ENCODE measurements around the gene INSL3.
"Not testable (repeated sequence)": the region's sequence is repeated elsewhere in the genome, so short reads cannot be mapped to it uniquely, and the experiment has no call there.

The INSL3 gene

DNA sequence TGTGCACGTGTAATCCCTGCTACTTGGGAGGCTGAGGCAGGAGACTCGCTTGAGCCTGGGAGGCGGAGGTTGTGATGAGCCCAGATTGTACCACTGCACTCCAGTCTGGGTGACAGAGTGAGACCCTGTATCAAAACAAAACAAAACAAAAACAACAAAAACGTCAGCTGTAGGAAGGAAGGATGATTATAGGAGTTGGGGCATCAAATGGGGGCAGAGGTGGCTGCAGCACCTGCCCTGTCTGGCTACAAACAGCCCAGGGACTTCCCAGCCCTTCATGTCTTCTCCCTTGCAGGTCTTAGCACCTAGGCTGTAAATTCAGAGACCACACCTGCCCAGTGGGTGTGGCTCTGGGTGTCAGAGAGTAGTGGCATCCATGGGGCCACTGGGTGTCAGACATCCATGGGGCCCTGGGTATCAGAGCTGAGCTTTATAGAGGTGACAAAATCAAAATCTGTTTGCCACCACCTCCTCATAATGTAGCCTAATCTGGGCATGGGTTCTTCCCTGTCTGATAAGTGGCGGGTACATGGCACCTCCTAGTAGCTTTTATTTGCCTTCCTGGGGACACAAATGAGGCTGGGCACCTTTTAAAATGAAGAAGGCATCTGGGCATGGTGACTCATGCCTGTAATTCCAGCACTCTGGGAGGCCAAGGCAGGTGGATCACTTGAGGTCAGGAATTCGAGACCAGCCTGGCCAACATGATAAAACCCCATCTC is 31.1 kb downstream of the INSL3 start:
- intact Hi-C loops (cut with DNase I) = no loop called here

GRCh38 chr19:17788632-17789031 is 32.7 kb downstream of the INSL3 start:
- intact Hi-C loops (cut with DNase I) = no loop called here

More for the DNA sequence above, 31.1 kb downstream of the INSL3 start:
- no peak for DNase-seq

DNA sequence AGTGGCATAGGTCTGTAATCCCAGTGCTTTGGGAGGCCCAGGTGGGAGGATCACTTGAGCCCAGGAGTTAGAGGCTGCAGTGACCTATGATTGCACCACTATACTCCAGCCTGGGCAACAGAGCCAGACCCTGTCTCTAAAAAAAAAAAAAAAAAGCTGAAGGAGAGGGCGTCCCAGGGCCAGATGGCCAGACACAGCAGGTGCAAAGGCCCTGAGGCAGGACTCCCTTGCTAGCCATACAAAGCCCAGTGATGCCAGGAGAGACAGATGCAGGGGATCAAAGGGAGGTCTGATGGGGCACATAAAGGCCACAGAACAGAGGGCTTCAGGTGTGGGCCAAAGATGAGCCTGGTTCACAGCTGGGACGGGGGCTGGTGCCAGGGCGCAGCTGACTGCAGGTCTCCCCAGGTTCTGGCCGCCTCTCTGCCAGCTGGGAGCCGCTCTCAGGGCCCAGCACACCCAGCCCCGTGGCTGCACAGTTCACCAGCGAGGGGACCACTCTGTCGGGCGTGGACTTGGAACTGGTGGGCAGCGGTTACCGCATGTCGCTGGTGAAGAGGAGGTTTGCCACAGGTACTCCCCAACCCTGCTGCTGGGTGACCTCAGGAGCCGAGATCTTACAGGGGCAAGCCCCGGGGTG is 33.9 kb downstream of the INSL3 start:
- intact Hi-C loops (cut with DNase I) = no loop called here
- no peak for DNase-seq

More at GRCh38 chr19:17788632-17789031, 32.7 kb downstream of the INSL3 start:
- DNase-seq = no peak

- peak in 8 of 10 donors; percentile 34 to 94 (median 75) for DNase-seq
- intact Hi-C loops (cut with DNase I) = loop anchor here (5.0 kb wide), 1 partner anchor 82 kb away; no protein-coding TSS in a partner anchor
These were observed 36.9 kb downstream of the INSL3 start for GRCh38 chr19:17784201-17785008.

GRCh38 chr19:17783721-17784120 is 37.6 kb downstream of the INSL3 start:
- DNase-seq = not testable (repeated sequence)
- intact Hi-C loops (cut with DNase I) = loop anchor here (5.0 kb wide), 1 partner anchor 81 kb away; no protein-coding TSS in a partner anchor

- no peak for DNase-seq
- intact Hi-C loops (cut with DNase I) = loop anchor here (5.0 kb wide), 1 partner anchor 78 kb away; no protein-coding TSS in a partner anchor
These were observed 40.5 kb downstream of the INSL3 start for GRCh38 chr19:17780781-17781180.

GRCh38 chr19:17778968-17779929 is 42.1 kb downstream of the INSL3 start:
- DNase-seq = peak in 5 of 10 donors; percentile 28 to 92 (median 44)
- intact Hi-C loops (cut with DNase I) = loop anchor here (5.0 kb wide), 1 partner anchor 167 kb away; no protein-coding TSS in a partner anchor

DNA sequence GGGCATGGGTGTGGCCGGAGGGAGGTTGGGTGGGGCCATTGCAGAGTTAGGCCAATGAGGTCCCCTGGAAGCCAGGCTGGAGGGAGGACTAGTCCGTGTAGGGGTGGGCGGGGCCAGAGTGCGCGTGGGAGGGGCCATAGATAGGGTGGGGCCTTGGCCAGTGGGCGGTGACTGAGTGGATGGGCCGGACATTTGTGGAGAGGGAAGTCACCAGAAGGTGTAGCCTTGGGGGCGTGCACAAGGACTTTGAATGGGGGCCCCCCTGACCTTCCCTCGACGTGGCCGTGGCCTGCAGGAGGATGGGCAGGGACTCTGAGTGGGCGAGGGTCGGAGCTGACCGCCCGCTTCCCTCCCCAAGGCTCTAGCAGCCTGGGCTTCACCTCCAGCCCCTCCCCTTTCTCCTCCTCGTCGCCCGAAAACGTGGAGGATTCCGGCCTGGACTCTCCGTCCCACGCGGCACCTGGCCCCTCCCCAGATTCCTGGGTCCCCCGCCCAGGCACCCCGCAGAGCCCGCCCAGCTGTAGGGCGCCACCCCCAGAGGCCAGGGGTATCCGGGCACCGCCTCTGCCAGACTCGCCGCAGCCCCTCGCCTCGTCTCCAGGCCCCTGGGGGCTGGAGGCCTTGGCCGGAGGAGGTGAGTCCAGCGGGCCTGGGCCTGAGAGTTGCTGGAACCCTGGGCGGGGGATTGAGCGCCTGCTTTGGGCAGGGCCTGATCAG is 42.9 kb downstream of the INSL3 start:
- DNase-seq = peak in 4 of 10 donors; percentile 28 to 91 (median 81)
- intact Hi-C loops (cut with DNase I) = loop anchor here (5.0 kb wide), 1 partner anchor 166 kb away; no protein-coding TSS in a partner anchor

DNA sequence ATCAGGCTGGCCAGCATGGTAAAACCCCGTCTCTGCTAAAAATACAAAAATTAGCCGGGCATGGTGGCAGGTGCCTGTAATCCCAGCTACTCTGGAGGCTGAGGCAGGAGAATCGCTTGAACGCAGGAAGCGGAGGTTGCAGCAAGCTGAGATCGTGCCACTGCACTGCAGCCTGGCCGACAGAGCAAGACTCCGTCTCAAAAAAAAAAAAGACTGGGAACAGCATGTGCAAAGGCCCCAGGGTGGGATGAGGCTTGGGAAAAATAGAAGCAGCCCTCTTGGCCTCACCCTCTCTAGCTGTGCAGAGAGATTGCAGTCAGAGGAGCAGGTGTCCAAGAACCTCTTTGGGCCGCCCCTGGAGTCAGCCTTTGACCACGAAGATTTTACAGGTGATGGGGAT is 43.5 kb downstream of the INSL3 start:
- intact Hi-C loops (cut with DNase I) = loop anchor here (5.0 kb wide), 1 partner anchor 166 kb away; no protein-coding TSS in a partner anchor
- DNase-seq = not testable (repeated sequence)

- DNase-seq = no peak
These were observed 45.1 kb downstream of the INSL3 start for GRCh38 chr19:17775991-17776803.

GRCh38 chr19:17775245-17775927 is 45.9 kb downstream of the INSL3 start:
- intact Hi-C loops (cut with DNase I) = loop anchor here (5.0 kb wide), 1 partner anchor 163 kb away; no protein-coding TSS in a partner anchor

More at GRCh38 chr19:17775991-17776803, 45.1 kb downstream of the INSL3 start:
- intact Hi-C loops (cut with DNase I) = loop anchor here (5.0 kb wide), 1 partner anchor 164 kb away; no protein-coding TSS in a partner anchor

GRCh38 chr19:17772172-17772571 is 49.1 kb downstream of the INSL3 start:
- intact Hi-C loops (cut with DNase I) = no loop called here
- DNase-seq = no peak

More at GRCh38 chr19:17775245-17775927, 45.9 kb downstream of the INSL3 start:
- DNase-seq = peak in 1 of 10 donors; percentile 49

DNA sequence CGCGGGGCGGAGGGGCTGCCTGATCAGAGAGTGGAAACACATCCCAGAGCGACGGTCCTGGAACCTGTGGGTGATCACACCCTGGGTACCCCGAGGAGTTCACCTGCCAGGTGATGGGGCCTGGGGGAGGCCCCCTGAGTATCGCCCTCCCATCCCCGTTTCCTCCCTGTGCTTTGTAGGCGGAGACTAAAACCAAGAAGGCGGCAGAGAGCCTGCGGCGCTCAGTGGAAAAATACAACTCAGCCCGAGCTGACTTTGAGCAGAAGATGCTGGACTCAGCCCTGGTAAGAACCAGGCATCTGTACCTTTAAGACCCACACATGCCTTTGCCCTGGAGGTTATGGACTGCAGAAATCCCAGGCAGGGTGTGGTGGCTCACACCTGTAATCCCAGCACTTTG is 50.7 kb downstream of the INSL3 start:
- DNase-seq = peak in 2 of 10 donors; percentile 80 to 84
- intact Hi-C loops (cut with DNase I) = no loop called here

DNA sequence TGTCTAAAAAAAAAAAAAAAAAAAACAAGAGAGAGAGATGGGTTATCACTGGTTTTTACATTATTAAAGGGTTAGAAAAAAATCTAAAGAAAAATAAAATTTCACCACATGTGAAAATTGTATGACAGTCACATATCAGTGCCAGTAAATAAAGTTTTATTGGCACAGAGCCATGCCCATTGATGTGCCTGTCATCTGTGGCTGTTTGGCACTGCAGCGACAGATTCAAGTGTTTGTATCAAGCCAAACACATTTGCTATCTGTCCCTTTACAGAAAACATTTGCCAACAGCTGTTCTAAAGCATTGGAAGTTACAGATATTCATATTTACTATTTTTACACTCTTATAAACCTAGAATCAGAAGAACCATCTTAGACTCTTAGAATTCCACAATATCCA is 53.8 kb downstream of the INSL3 start:
- DNase-seq = no peak
- intact Hi-C loops (cut with DNase I) = no loop called here

- peak in 9 of 10 donors; percentile 50 to 97 (median 80) for DNase-seq
- intact Hi-C loops (cut with DNase I) = loop anchor here (1.0 kb wide), 1 partner anchor 62 kb away; no protein-coding TSS in a partner anchor
These were observed 54.7 kb downstream of the INSL3 start for GRCh38 chr19:17766543-17767131.
